ENCODE measurements around the gene ZNF883.

Gene ZNF883

GRCh38 chr9:112917987-112918362, 94.0 kb downstream of the ZNF883 start:
- no peak for DNase-seq (ENCODE audit: low read depth)

DNA sequence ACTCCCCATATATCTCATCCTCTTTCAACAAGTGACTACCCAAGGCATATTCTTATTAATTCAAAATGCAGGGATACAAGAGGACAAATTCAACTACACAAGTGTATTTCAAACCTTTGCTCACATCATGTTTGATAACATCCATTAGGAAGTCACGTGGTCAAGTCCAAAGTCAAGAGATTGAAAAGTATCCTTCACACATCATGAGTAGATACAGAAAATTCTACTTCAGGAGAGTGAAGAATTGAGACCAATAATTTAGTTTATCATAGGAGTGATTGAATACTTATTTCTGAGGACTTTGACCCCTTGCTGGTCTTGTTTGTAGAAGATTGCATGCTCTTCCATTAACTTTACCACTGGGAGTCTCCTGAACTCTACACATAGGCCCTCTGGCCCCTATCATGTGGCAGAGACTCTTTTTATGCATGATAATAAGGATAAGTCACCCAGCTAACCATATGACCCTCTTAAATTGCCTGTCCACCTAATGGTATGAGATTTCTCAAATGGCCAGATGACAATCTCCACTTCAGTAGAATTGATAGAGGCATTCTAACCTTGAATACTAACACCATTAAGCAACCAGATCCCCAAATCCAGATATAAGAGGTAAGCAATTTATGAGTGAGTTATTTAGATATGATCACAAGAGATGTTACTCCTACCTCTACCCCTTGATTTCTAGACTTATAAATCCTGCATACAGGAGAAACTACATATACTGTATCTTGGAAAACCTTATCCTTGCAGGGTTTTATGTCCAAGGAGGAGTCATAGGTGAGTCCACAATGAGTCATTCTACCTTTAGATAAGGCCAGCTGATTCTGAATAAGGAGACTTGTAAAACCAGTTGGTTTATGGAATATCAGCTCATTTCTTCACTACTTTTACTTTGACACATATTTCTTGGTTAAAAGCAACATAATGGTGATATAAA, 94.7 kb downstream of the ZNF883 start:
- DNase-seq (ENCODE audit: low read depth), result no peak

- DNase-seq (ENCODE audit: low read depth), result no peak
Observed at GRCh38 chr9:112914524-112914923, 97.5 kb downstream of the ZNF883 start.

- peak; percentile 42 for DNase-seq (ENCODE audit: low read depth)
Observed at GRCh38 chr9:112913326-112913725, 98.7 kb downstream of the ZNF883 start.

- no peak for DNase-seq (ENCODE audit: low read depth)
Observed at GRCh38 chr9:112912636-112913035, 99.4 kb downstream of the ZNF883 start.

- DNase-seq (ENCODE audit: low read depth), result no peak
Observed at GRCh38 chr9:112911736-112912135, 100.3 kb downstream of the ZNF883 start.

Measured in amniotic epithelial cell (primary cell).